Astrocyte (in vitro differentiated cells and primary cell): Measurements from ENCODE around the gene EIF2B5.

Source experiments
- EZH2 ChIP-seq: IDR thresholded peaks from 2 replicates; pipeline ENCODE4 v1.6.1; 2012; ENCODE audit warnings: mild to moderate bottlenecking, low read length, inconsistent platforms; ENCODE audit not compliant: insufficient read depth
- TF ChIP-seq, protein P1 (sequence below): IDR thresholded peaks from 2 replicates; pipeline ENCODE4 v1.5.1; 2011; ENCODE audit warnings: low read depth, mild to moderate bottlenecking, inconsistent platforms, low read length, moderate library complexity; ENCODE audit not compliant: insufficient read depth

DNA sequence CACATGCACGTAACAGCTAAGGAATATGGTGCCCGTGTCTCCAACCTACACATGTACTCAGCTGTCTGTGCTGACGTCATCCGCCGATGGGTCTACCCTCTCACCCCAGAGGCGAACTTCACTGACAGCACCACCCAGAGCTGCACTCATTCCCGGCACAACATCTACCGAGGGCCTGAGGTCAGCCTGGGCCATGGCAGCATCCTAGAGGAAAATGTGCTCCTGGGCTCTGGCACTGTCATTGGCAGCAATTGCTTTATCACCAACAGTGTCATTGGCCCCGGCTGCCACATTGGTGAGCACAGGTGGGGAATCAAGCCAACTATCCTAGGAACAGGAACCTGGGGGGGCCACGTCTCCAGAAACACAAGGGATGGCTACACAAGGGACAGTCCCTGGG is 5.3 kb downstream of the EIF2B5 start:
- TF ChIP-seq, protein P1, sequence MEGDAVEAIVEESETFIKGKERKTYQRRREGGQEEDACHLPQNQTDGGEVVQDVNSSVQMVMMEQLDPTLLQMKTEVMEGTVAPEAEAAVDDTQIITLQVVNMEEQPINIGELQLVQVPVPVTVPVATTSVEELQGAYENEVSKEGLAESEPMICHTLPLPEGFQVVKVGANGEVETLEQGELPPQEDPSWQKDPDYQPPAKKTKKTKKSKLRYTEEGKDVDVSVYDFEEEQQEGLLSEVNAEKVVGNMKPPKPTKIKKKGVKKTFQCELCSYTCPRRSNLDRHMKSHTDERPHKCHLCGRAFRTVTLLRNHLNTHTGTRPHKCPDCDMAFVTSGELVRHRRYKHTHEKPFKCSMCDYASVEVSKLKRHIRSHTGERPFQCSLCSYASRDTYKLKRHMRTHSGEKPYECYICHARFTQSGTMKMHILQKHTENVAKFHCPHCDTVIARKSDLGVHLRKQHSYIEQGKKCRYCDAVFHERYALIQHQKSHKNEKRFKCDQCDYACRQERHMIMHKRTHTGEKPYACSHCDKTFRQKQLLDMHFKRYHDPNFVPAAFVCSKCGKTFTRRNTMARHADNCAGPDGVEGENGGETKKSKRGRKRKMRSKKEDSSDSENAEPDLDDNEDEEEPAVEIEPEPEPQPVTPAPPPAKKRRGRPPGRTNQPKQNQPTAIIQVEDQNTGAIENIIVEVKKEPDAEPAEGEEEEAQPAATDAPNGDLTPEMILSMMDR, result no peak
- TF ChIP-seq EZH2, result no peak
